ENCODE measurements around the gene GABRQ. TPM values are rescaled to one million over a fixed set of nuclear protein-coding genes. Genes with fewer than 3 reads are reported as not detected.

The GABRQ gene
- not detected in 2 replicates for total RNA-seq (2014; rRNA removed; shearing (Covaris generic))
- polyA plus RNA-seq (2016; fragmentation: Nextera tagmentation; extraction: Ambion mirVana): not detected in 2 replicates

- 3 to 6% methylated on average over 7 to 31 of the region's 64 CpGs for WGBS, 2 experiments (ENCODE audit: low coverage in 1 of 2, low lambda C conversion rate in 2 of 2, missing lambda C conversion rate in 2 of 2)
- no peak within 1 kb of the TSS for H3K9ac ChIP-seq
- no peak for TF ChIP-seq EZH2 (IDR thresholded peaks at IDR 0.05; ENCODE audit: insufficient read depth, poor library complexity, severe bottlenecking)
- TF ChIP-seq EZH2phosphoT487 (IDR thresholded peaks at IDR 0.05; ENCODE audit: insufficient read depth, low read depth): no peak
- H3K4me1 ChIP-seq (ENCODE audit: insufficient read depth): no peaks in the 10 kb centered on the region
- peak; percentile 51 for DNase-seq
- no peaks in the 10 kb centered on the region for H3F3A ChIP-seq (ENCODE audit: insufficient read depth)
- no peaks in the 10 kb centered on the region for H3K36me3 ChIP-seq (ENCODE audit: low read depth)
- no peak within 1 kb of the TSS for H3K4me2 ChIP-seq (ENCODE audit: unreplicated experiment)
- peaks cover 11% of the 10 kb centered on the region; the same call in 1 of the 2 replicates for H3K27me3 ChIP-seq (replicated peaks; ENCODE audit: insufficient read depth)
- H3K79me2 ChIP-seq (ENCODE audit: insufficient read depth): no peaks in the 10 kb centered on the region
- in situ Hi-C loops (cut with MboI): loop anchor here (25.0 kb wide), 1 partner anchor 876 kb away; no protein-coding TSS in a partner anchor
- no peaks in the 10 kb centered on the region for H3K9me3 ChIP-seq (ENCODE audit: low read depth)
- no peak within 1 kb of the TSS for H3K27ac ChIP-seq
- H3K9me2 ChIP-seq (ENCODE audit: insufficient read depth): no peaks in the 10 kb centered on the region
- no peaks in the 10 kb centered on the region for H4K20me1 ChIP-seq (ENCODE audit: insufficient read depth)
- no peak within 1 kb of the TSS for H2AFZ ChIP-seq
- H3K4me3 ChIP-seq: no peak within 1 kb of the TSS
Observed at GRCh38 chrX:152637649-152638442, at the start of gene GABRQ. TSS of gene GABRQ (plus strand) at chrX:152637895. CDS start at chrX:152638203, 308 bp downstream.

GRCh38 chrX:152588206-152588605, 49.5 kb upstream of the GABRQ start:
- no peaks in the 10 kb centered on the region for H3K9me2 ChIP-seq (ENCODE audit: insufficient read depth)
- no peak for DNase-seq

DNA sequence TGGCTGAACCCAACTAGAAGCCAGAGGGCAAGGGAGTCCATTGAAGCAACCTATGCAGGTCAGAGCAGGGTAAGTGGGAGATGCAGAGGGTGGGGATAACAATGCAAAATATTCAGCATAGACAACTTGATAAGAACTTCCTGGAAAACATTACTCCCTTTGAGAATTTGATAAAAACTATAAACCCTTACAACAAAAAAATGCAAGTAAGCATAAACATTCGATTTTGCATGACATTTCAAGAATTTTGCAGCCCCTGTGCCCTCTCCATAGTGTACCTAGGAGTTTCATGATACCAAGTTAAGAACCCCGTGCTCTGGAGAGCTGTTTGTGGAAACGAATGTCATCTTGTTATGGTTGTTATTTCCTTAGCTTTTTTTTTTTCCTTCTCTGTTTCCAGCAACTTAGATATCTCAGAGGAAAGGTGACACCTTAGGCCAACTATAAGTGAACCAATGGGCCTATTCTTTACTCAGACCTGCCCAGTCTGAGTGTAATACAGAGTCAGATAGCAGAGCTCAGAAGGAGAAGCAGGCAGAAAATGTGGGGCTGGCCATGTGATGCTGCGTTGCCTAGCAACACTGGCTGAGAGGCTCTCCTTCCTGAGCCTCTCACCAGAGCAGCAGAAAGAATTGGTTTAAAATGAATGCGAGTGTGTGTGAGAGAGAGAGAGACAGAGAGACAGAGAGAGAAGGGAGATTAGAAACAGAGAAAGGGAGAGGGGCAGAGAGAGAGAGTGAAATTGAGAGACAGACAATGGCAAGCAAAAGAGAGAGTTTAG, 36.7 kb upstream of the GABRQ start:
- Histone ChIP-seq H4K20me1 (ENCODE audit: insufficient read depth) (no peaks in the 10 kb centered on the region), H3K4me3 (no peak overlapping the region), H3K4me2 (ENCODE audit: unreplicated experiment) (no peak overlapping the region), H3K9me3 (ENCODE audit: low read depth) (no peaks in the 10 kb centered on the region), H3F3A (ENCODE audit: insufficient read depth) (no peaks in the 10 kb centered on the region), H3K9me2 (ENCODE audit: insufficient read depth) (no peaks in the 10 kb centered on the region), H3K36me3 (ENCODE audit: low read depth) (no peaks in the 10 kb centered on the region), H3K27me3 (replicated peaks; ENCODE audit: insufficient read depth) (no peaks in the 10 kb centered on the region), H3K79me2 (ENCODE audit: insufficient read depth) (no peaks in the 10 kb centered on the region), H3K9ac (no peak overlapping the region), H2AFZ (no peak overlapping the region), H3K27ac (no peak overlapping the region), H3K4me1 (ENCODE audit: insufficient read depth) (no peaks in the 10 kb centered on the region)
- TF ChIP-seq EZH2phosphoT487 (IDR thresholded peaks at IDR 0.05; ENCODE audit: insufficient read depth, low read depth): no peak
- TF ChIP-seq EZH2 (IDR thresholded peaks at IDR 0.05; ENCODE audit: insufficient read depth, poor library complexity, severe bottlenecking): no peak
- in situ Hi-C loops (cut with MboI): no loop called here
- WGBS, 2 experiments (ENCODE audit: low coverage in 1 of 2, low lambda C conversion rate in 2 of 2, missing lambda C conversion rate in 2 of 2): 0 to 3% methylated on average over 4 to 5 of the region's 5 CpGs
- no peak for DNase-seq

More at GRCh38 chrX:152588206-152588605, 49.5 kb upstream of the GABRQ start:
- H3K4me2 ChIP-seq (ENCODE audit: unreplicated experiment): no peak overlapping the region
- no peaks in the 10 kb centered on the region for H3F3A ChIP-seq (ENCODE audit: insufficient read depth)
- H3K9ac ChIP-seq: no peak overlapping the region
- H2AFZ ChIP-seq: no peak overlapping the region
- no peaks in the 10 kb centered on the region for H3K9me3 ChIP-seq (ENCODE audit: low read depth)
- no peaks in the 10 kb centered on the region for H4K20me1 ChIP-seq (ENCODE audit: insufficient read depth)
- H3K27ac ChIP-seq: no peak overlapping the region
- H3K79me2 ChIP-seq (ENCODE audit: insufficient read depth): no peaks in the 10 kb centered on the region
- TF ChIP-seq EZH2 (IDR thresholded peaks at IDR 0.05; ENCODE audit: insufficient read depth, poor library complexity, severe bottlenecking): no peak
- TF ChIP-seq EZH2phosphoT487 (IDR thresholded peaks at IDR 0.05; ENCODE audit: insufficient read depth, low read depth): no peak
- H3K36me3 ChIP-seq (ENCODE audit: low read depth): no peaks in the 10 kb centered on the region
- H3K27me3 ChIP-seq (replicated peaks; ENCODE audit: insufficient read depth): no peaks in the 10 kb centered on the region
- H3K4me3 ChIP-seq: no peak overlapping the region
- in situ Hi-C loops (cut with MboI): no loop called here
- H3K4me1 ChIP-seq (ENCODE audit: insufficient read depth): no peaks in the 10 kb centered on the region

GRCh38 chrX:152601848-152602616, 35.7 kb upstream of the GABRQ start:
- peak; percentile 13 for DNase-seq
- H4K20me1 ChIP-seq (ENCODE audit: insufficient read depth): no peaks in the 10 kb centered on the region
- TF ChIP-seq EZH2 (IDR thresholded peaks at IDR 0.05; ENCODE audit: insufficient read depth, poor library complexity, severe bottlenecking) (no peak), EZH2phosphoT487 (IDR thresholded peaks at IDR 0.05; ENCODE audit: insufficient read depth, low read depth) (no peak)
- no peaks in the 10 kb centered on the region for H3K9me2 ChIP-seq (ENCODE audit: insufficient read depth)
- H3K4me1 ChIP-seq (ENCODE audit: insufficient read depth): no peaks in the 10 kb centered on the region
- no peaks in the 10 kb centered on the region for H3F3A ChIP-seq (ENCODE audit: insufficient read depth)
- H3K4me3 ChIP-seq: no peak overlapping the region
- no peaks in the 10 kb centered on the region for H3K9me3 ChIP-seq (ENCODE audit: low read depth)
- H3K27me3 ChIP-seq (replicated peaks; ENCODE audit: insufficient read depth): no peaks in the 10 kb centered on the region
- H2AFZ ChIP-seq: no peak overlapping the region
- no peak overlapping the region for H3K4me2 ChIP-seq (ENCODE audit: unreplicated experiment)
- 18 to 21% methylated on average over 2 to 5 of the region's 6 CpGs for WGBS, 2 experiments (ENCODE audit: low coverage in 1 of 2, low lambda C conversion rate in 2 of 2, missing lambda C conversion rate in 2 of 2)
- H3K36me3 ChIP-seq (ENCODE audit: low read depth): no peaks in the 10 kb centered on the region
- H3K79me2 ChIP-seq (ENCODE audit: insufficient read depth): no peaks in the 10 kb centered on the region
- in situ Hi-C loops (cut with MboI): no loop called here
- H3K27ac ChIP-seq: no peak overlapping the region
- no peak overlapping the region for H3K9ac ChIP-seq
